ENCODE data around the gene GRM8. TPM values are rescaled to one million over a fixed set of nuclear protein-coding genes. Genes with fewer than 3 reads are reported as not detected.

Gene GRM8
- total RNA-seq, 1 experiment from 2014 or later = 1.8 TPM

DNA sequence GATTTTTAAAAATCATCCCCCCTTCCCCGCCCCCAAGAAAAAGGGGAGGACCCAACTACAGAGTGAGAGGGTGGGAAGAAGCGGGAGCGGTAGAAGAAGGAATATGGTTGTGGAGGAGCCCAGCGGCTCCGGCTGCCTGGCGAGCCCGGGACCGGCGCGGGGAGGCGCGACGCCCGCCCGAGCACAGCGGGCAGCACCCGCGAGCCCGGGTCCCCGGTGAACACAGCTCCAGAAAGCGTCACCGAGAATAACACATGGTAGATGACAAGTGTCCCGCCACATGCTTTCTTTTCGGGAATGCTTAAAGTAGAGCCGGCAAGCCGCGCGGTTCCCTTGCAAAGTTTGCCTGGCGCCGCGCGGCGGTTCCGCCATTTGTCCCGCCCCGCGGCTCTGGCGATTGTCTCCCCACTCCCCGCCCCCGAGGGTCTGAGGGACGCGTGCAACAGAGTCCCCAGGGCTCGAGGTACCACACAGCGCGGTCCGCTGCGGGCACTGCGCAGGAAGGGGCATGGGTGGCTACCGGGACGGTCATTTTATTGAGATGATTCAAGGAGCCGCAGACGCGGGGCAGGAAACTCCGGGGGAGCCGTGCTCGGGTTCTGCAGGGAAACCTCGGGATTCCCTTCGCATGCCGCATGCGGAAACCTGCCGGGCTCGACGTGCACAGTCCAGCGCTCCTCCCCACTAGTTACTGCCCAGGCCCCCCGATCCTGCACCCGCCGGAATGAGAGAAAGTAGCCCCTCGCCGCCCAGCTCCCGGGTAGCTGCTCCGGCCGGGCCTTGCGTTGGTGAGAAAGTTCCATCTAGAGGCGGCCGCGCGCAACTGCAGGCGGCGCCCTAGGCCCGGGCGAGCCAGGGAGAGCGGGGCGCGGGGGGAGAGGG is 781 bp upstream of the GRM8 start:
- Histone ChIP-seq H4K8ac (replicated peaks; ENCODE audit: insufficient read length, low read depth, low read length) (no peak overlapping the region), H2BK5ac (ENCODE audit: insufficient read length, low read length) (no peak overlapping the region), H3K4me1 (ENCODE audit: insufficient read depth, low read length) (no peaks in the 10 kb centered on the region; the same call in 1 of the 2 replicates), H3T11ph (ENCODE audit: low read length) (no peak overlapping the region), H3K9ac (ENCODE audit: extremely low read depth, insufficient read length, low read length) (peak overlapping the region; percentile 33), H2BK12ac (ENCODE audit: insufficient read length, low read depth, low read length) (no peak overlapping the region), H3K4ac (ENCODE audit: low read depth, low read length) (no peak overlapping the region), H4K20me1 (ENCODE audit: control insufficient read depth, insufficient read depth, insufficient read length) (no peaks in the 10 kb centered on the region), H3K23ac (ENCODE audit: insufficient read length, low read depth, low read length) (no peak overlapping the region), H4K91ac (ENCODE audit: insufficient read length, low read depth, low read length) (no peak overlapping the region), H3K4me2 (ENCODE audit: insufficient read depth, insufficient read length, low read length) (peak overlapping the region; percentile 82), H2BK120ac (ENCODE audit: low read depth, low read length, poor library complexity, severe bottlenecking) (no peak overlapping the region), H2AK5ac (ENCODE audit: insufficient read length, low read length) (no peak overlapping the region), H2AFZ (ENCODE audit: low read length) (no peak overlapping the region), H3K56ac (ENCODE audit: insufficient read length, low read depth, low read length) (no peak overlapping the region), H3K27ac (ENCODE audit: insufficient read length, low read depth, low read length) (no peak overlapping the region), H3K14ac (ENCODE audit: insufficient read depth, low read length) (peak overlapping the region; percentile 84), H3K9me3 (ENCODE audit: control insufficient read depth, low read depth, low read length) (no peaks in the 10 kb centered on the region), H3K23me2 (ENCODE audit: insufficient read length, low read depth, low read length, poor library complexity, severe bottlenecking) (peaks cover 24% of the 10 kb centered on the region), H2BK15ac (ENCODE audit: low read depth, low read length) (no peak overlapping the region), H3K27me3 (ENCODE audit: insufficient read depth, low read length) (peaks cover 42% of the 10 kb centered on the region), H3K79me1 (ENCODE audit: insufficient read depth, low read depth, low read length, poor library complexity, severe bottlenecking) (no peaks in the 10 kb centered on the region), H3K18ac (ENCODE audit: insufficient read length, low read depth, low read length) (peak overlapping the region; percentile 91), H3K79me2 (ENCODE audit: insufficient read depth, low read length) (no peaks in the 10 kb centered on the region), H4K5ac (ENCODE audit: insufficient read length, low read depth, low read length) (no peak overlapping the region), H2BK20ac (ENCODE audit: low read depth, low read length, poor library complexity, severe bottlenecking) (no peak overlapping the region)
- Mint-ChIP-seq H3K4me3 (peak overlapping the region; percentile 77 to 90), H3K36me3 (ENCODE audit: insufficient read depth in 1 of 3, low read depth in 3 of 3) (no peaks in the 10 kb centered on the region; a peak in 1 of 7 replicates), H3K4me1 (peaks cover 10 to 18% of the 10 kb centered on the region in 2 experiments), H3K9me3 (0 out of 5 replicates have a peak, but pooled peaks cover 0 to 2% of the 10 kb centered on the region in 2 experiments), H3K27ac (no peak overlapping the region), H3K27me3 (ENCODE audit: low read depth) (peaks cover 87% of the 10 kb centered on the region)
- WGBS (ENCODE audit: extremely low coverage, insufficient read length, low lambda C conversion rate) = no CpG with 5 or more reads among the region's 84 CpGs
- DNase-seq = peak; percentile 80
- peak; percentile 90 for TF ChIP-seq CTCF (conservative IDR thresholded peaks at IDR 0.05)

Data from H9 (cell line).